ENCODE measurements around the gene MYO9A. TPM values are rescaled to one million over a fixed set of nuclear protein-coding genes. Genes with fewer than 3 reads are reported as not detected.

Gene MYO9A
- total and polyA plus RNA-seq, 2 experiments from 2014 or later = 22.8 to 32.0 TPM

DNA sequence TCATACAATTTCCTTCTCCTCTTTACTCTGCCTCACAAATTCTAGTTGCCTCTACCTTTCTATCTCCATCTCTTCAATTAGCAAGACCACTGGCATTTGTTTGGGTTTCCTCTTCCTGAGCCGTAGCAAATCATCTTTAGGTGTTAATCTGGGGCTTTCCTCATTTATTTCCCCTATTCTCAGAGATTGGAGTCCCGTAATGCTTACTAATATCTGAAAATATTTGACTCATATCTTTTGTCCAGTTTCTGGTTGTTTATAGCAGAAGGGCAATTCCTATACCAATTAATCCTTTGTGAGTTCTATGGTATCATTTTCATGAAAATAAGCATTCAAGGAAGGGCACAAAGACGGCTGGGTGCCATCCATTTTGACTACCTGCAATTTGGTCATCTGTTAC, 203.9 kb downstream of the MYO9A start:
- H3K36me3 ChIP-seq = peaks cover 4% of the 10 kb centered on the region
- TF ChIP-seq, protein P1, sequence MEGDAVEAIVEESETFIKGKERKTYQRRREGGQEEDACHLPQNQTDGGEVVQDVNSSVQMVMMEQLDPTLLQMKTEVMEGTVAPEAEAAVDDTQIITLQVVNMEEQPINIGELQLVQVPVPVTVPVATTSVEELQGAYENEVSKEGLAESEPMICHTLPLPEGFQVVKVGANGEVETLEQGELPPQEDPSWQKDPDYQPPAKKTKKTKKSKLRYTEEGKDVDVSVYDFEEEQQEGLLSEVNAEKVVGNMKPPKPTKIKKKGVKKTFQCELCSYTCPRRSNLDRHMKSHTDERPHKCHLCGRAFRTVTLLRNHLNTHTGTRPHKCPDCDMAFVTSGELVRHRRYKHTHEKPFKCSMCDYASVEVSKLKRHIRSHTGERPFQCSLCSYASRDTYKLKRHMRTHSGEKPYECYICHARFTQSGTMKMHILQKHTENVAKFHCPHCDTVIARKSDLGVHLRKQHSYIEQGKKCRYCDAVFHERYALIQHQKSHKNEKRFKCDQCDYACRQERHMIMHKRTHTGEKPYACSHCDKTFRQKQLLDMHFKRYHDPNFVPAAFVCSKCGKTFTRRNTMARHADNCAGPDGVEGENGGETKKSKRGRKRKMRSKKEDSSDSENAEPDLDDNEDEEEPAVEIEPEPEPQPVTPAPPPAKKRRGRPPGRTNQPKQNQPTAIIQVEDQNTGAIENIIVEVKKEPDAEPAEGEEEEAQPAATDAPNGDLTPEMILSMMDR (IDR thresholded peaks at IDR 0.05; ENCODE audit: low read depth, low read length) = no peak
- H3K4me3 ChIP-seq = no peak overlapping the region
- DNase-seq (ENCODE audit: low read depth in 1 of 2, low spot score in 1 of 2) = no peak
- no peaks in the 10 kb centered on the region for H3K9me3 ChIP-seq (ENCODE audit: low read depth)
- H3K27me3 ChIP-seq = no peaks in the 10 kb centered on the region
- no peaks in the 10 kb centered on the region for H3K4me1 ChIP-seq (ENCODE audit: low read depth)
- no peak overlapping the region for H3K27ac ChIP-seq

DNA sequence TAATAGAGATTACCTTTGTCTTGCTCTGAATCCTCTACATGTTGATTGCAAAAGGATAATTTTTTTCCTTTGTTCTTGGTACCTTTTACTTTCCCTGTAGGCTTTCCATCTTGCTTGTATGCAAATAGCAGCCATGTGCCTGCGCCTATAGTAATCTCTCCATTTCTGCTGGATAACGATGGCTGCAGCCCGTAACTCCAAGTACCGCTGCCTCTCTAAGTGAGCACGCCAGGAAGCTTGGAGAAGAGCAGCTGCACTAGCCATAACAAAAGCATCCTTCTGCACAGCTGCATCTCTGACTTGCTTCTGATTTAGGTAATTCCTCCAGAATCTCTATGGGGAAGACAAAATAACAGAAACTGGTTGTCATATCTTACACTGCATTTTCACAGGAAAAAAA, 218.3 kb downstream of the MYO9A start:
- no peaks in the 10 kb centered on the region for H3K9me3 ChIP-seq (ENCODE audit: low read depth)
- no peaks in the 10 kb centered on the region for H3K27me3 ChIP-seq
- H3K4me3 ChIP-seq = no peak overlapping the region
- H3K27ac ChIP-seq = no peak overlapping the region
- DNase-seq (ENCODE audit: low read depth in 1 of 2, low spot score in 1 of 2) = no peak
- TF ChIP-seq, protein P1 (IDR thresholded peaks at IDR 0.05; ENCODE audit: low read depth, low read length) = no peak
- no peaks in the 10 kb centered on the region for H3K4me1 ChIP-seq (ENCODE audit: low read depth)
- H3K36me3 ChIP-seq = peaks cover 28% of the 10 kb centered on the region

DNA sequence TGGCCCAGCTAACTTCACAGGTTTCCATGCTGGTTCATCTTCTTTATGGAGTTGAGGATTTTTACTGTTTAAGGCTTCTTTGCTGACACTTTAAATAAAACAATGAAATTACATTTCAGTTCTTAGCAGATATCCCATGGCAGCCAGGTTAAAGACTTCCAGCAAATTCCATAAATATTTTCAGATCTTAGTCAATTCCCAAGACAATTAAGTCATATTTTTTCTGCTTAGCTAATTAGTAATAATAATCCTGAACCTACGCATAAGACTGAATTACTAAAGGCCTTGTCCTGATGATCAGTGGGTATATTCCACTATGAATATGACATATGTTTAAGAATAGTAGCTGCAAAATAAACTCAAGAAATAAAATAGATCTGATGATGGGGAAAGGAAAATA, 224.3 kb downstream of the MYO9A start:
- TF ChIP-seq, protein P1 (IDR thresholded peaks at IDR 0.05; ENCODE audit: low read depth, low read length) = no peak
- Histone ChIP-seq H3K4me1 (ENCODE audit: low read depth) (peaks cover 21% of the 10 kb centered on the region), H3K9me3 (ENCODE audit: low read depth) (no peaks in the 10 kb centered on the region), H3K4me3 (no peak overlapping the region), H3K36me3 (peaks cover 18% of the 10 kb centered on the region), H3K27ac (no peak overlapping the region), H3K27me3 (no peaks in the 10 kb centered on the region)
- peak in 1 of 2 donors; percentile 13 for DNase-seq (ENCODE audit: low read depth in 1 of 2, low spot score in 1 of 2)

DNA sequence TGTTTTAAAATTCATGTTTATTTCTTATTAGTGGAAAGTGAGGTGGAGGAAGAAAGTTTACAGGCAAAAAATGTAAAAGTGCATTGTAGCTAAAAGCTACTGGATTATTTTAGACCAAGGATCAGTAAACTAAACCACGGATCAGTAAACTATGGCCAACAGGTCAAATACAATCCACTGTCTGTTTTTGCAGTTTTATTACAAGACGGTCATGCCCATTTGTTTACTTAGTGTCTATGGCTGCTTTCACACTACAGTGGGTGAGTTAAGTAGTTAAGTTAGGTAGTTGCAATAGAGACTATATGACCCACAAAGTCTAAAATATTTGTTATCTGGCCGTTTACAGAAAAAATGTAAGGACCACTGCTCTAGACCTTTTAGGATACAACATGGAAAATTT, 225.6 kb downstream of the MYO9A start:
- peaks cover 21% of the 10 kb centered on the region for H3K4me1 ChIP-seq (ENCODE audit: low read depth)
- H3K9me3 ChIP-seq (ENCODE audit: low read depth) = no peaks in the 10 kb centered on the region
- H3K27ac ChIP-seq = no peak overlapping the region
- H3K36me3 ChIP-seq = peaks cover 23% of the 10 kb centered on the region
- no peak for DNase-seq (ENCODE audit: low read depth in 1 of 2, low spot score in 1 of 2)
- no peaks in the 10 kb centered on the region for H3K27me3 ChIP-seq
- H3K4me3 ChIP-seq = no peak overlapping the region
- TF ChIP-seq, protein P1 (IDR thresholded peaks at IDR 0.05; ENCODE audit: low read depth, low read length) = no peak

DNA sequence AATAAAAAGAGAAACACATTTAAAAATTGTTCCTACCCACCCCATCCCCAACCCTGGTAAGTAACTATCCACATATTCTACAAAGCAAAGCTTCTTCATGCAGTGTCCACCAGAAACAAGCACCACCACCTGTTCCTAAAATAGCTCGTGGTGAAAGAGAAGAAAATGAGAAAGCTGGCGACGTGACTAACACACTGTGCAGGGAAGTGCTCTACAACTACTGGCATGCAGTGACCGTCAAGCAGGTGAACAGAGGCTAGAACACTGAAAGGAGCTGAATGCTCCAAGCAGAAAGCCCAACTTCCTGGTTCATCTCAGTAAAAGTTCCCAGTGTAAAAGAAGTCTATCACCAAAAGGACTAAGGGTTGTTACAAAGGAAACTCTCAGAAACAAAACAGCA, 226.9 kb downstream of the MYO9A start:
- Histone ChIP-seq H3K4me3 (no peak overlapping the region), H3K9me3 (ENCODE audit: low read depth) (no peaks in the 10 kb centered on the region), H3K27ac (peak overlapping the region; percentile 50), H3K27me3 (no peaks in the 10 kb centered on the region), H3K36me3 (peaks cover 23% of the 10 kb centered on the region), H3K4me1 (ENCODE audit: low read depth) (peaks cover 21% of the 10 kb centered on the region)
- DNase-seq (ENCODE audit: low read depth in 1 of 2, low spot score in 1 of 2) = peak in 1 of 2 donors; percentile 71
- TF ChIP-seq, protein P1 (IDR thresholded peaks at IDR 0.05; ENCODE audit: low read depth, low read length) = no peak

DNA sequence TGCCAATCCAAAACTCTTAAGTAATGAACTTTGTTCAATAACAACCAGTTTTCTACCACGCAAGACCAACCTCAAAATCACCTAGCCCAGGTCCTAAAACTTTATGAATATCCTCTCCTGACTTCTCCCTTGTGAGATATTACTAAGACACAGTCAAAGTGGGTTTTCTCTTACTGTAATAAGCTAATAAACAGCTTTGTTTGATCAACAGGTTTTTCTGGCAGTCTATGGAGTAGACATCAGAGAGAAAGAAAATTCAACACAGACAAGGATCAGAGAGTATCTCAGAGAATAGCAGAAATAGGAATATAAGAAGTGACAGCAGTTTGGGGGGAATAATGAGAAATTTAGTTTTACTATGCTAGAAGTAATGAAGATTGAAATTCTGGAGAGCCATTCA, 228.0 kb downstream of the MYO9A start:
- Histone ChIP-seq H3K36me3 (peaks cover 29% of the 10 kb centered on the region), H3K4me3 (no peak overlapping the region), H3K9me3 (ENCODE audit: low read depth) (no peaks in the 10 kb centered on the region), H3K27me3 (no peaks in the 10 kb centered on the region), H3K4me1 (ENCODE audit: low read depth) (peaks cover 21% of the 10 kb centered on the region), H3K27ac (peak overlapping the region; percentile 15)
- no peak for DNase-seq (ENCODE audit: low read depth in 1 of 2, low spot score in 1 of 2)
- TF ChIP-seq, protein P1 (IDR thresholded peaks at IDR 0.05; ENCODE audit: low read depth, low read length) = no peak

All from cardiac muscle cell (in vitro differentiated cells and primary cell).